ENCODE results near the gene SIK3.

GRCh38 chr11:116951762-116952161 is 146.5 kb downstream of the SIK3 start:
- TF ChIP-seq, protein P1, sequence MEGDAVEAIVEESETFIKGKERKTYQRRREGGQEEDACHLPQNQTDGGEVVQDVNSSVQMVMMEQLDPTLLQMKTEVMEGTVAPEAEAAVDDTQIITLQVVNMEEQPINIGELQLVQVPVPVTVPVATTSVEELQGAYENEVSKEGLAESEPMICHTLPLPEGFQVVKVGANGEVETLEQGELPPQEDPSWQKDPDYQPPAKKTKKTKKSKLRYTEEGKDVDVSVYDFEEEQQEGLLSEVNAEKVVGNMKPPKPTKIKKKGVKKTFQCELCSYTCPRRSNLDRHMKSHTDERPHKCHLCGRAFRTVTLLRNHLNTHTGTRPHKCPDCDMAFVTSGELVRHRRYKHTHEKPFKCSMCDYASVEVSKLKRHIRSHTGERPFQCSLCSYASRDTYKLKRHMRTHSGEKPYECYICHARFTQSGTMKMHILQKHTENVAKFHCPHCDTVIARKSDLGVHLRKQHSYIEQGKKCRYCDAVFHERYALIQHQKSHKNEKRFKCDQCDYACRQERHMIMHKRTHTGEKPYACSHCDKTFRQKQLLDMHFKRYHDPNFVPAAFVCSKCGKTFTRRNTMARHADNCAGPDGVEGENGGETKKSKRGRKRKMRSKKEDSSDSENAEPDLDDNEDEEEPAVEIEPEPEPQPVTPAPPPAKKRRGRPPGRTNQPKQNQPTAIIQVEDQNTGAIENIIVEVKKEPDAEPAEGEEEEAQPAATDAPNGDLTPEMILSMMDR (conservative IDR thresholded peaks at IDR 0.05; ENCODE audit: low read depth, low read length) = no peak
- TF ChIP-seq EZH2phosphoT487 (IDR thresholded peaks at IDR 0.05; ENCODE audit: borderline replicate concordance, low read length) = no peak
- no peak for TF ChIP-seq EZH2 (IDR thresholded peaks at IDR 0.05; ENCODE audit: low read length, unreplicated experiment)
